ENCODE measurements around the gene RABGAP1L. TPM values are rescaled to one million over a fixed set of nuclear protein-coding genes. Genes with fewer than 3 reads are reported as not detected.

The RABGAP1L gene
- polyA plus RNA-seq, 1 donor (not counting 4 experiments of a cell fraction or from before 2014, with no cell fraction given) = 24.2 TPM

- H3K4me2 ChIP-seq (ENCODE audit: control insufficient read depth, extremely low read depth, insufficient read depth, low read depth, low read length) = no peak overlapping the region
- H3K27ac ChIP-seq (ENCODE audit: control insufficient read depth, insufficient read depth, low read length) = no peak overlapping the region
- FAIRE-seq (no peak), DNase-seq (ENCODE audit: low read depth, low spot score) (no peak)
- H3K36me3 ChIP-seq (ENCODE audit: control insufficient read depth in 2 of 2, extremely low read depth in 1 of 2, insufficient read depth in 2 of 2, low read length in 2 of 2) = no peaks in the 10 kb centered on the region
- dilution Hi-C loops (cut with MboI; ENCODE audit: extremely low pct_ligation_motif_present, low sequenced_read_pairs) = no loop called here
- no peaks in the 10 kb centered on the region for H4K20me1 ChIP-seq (ENCODE audit: control insufficient read depth, extremely low read depth, insufficient read depth, low read length)
- no peaks in the 10 kb centered on the region for H3K79me2 ChIP-seq (ENCODE audit: control insufficient read depth, insufficient read depth, low read length)
- H3K27me3 ChIP-seq (ENCODE audit: control insufficient read depth, extremely low read depth, insufficient read depth, low read length) = no peaks in the 10 kb centered on the region
- H2AFZ ChIP-seq (ENCODE audit: control insufficient read depth, low read length) = no peak overlapping the region
- no peaks in the 10 kb centered on the region for H3K9me1 ChIP-seq (ENCODE audit: control insufficient read depth, extremely low read depth, insufficient read depth, low read length)
- no peak for TF ChIP-seq EZH2 (IDR thresholded peaks at IDR 0.05; ENCODE audit: low read length)
- TF ChIP-seq CTCF (optimal IDR thresholded peaks at IDR 0.05 in 1 of 3, IDR thresholded peaks at IDR 0.05 in 1 of 3, conservative IDR thresholded peaks at IDR 0.05 in 1 of 3; ENCODE audit: extremely low read depth in 1 of 3, insufficient read depth in 2 of 3, low read length in 3 of 3) = no peak
- H3K9ac ChIP-seq (ENCODE audit: control insufficient read depth, extremely low read depth, insufficient read depth, low read length) = no peak overlapping the region
- no peak overlapping the region for H3K4me3 ChIP-seq (ENCODE audit: control insufficient read depth in 2 of 3, extremely low read depth in 1 of 3, insufficient read depth in 2 of 3, low read depth in 1 of 3, low read length in 3 of 3)
- no peaks in the 10 kb centered on the region for H3K9me3 ChIP-seq (ENCODE audit: control insufficient read depth, low read depth, low read length)
- H3K4me1 ChIP-seq (ENCODE audit: control insufficient read depth, extremely low read depth, insufficient read depth, low read length) = no peaks in the 10 kb centered on the region
These were observed 602.0 kb downstream of the RABGAP1L start for GRCh38 chr1:174761335-174761734.

GRCh38 chr1:174761901-174762585 lies 602.7 kb downstream of the RABGAP1L start:
- dilution Hi-C loops (cut with MboI; ENCODE audit: extremely low pct_ligation_motif_present, low sequenced_read_pairs) = no loop called here
- Histone ChIP-seq H3K4me2 (ENCODE audit: control insufficient read depth, extremely low read depth, insufficient read depth, low read depth, low read length) (no peak overlapping the region), H3K79me2 (ENCODE audit: control insufficient read depth, insufficient read depth, low read length) (no peaks in the 10 kb centered on the region), H3K9me3 (ENCODE audit: control insufficient read depth, low read depth, low read length) (no peaks in the 10 kb centered on the region), H3K4me3 (ENCODE audit: control insufficient read depth in 2 of 3, extremely low read depth in 1 of 3, insufficient read depth in 2 of 3, low read depth in 1 of 3, low read length in 3 of 3) (no peak overlapping the region), H3K9ac (ENCODE audit: control insufficient read depth, extremely low read depth, insufficient read depth, low read length) (no peak overlapping the region), H4K20me1 (ENCODE audit: control insufficient read depth, extremely low read depth, insufficient read depth, low read length) (no peaks in the 10 kb centered on the region), H3K36me3 (ENCODE audit: control insufficient read depth in 2 of 2, extremely low read depth in 1 of 2, insufficient read depth in 2 of 2, low read length in 2 of 2) (no peaks in the 10 kb centered on the region), H2AFZ (ENCODE audit: control insufficient read depth, low read length) (no peak overlapping the region), H3K4me1 (ENCODE audit: control insufficient read depth, extremely low read depth, insufficient read depth, low read length) (no peaks in the 10 kb centered on the region), H3K27me3 (ENCODE audit: control insufficient read depth, extremely low read depth, insufficient read depth, low read length) (no peaks in the 10 kb centered on the region), H3K27ac (ENCODE audit: control insufficient read depth, insufficient read depth, low read length) (no peak overlapping the region), H3K9me1 (ENCODE audit: control insufficient read depth, extremely low read depth, insufficient read depth, low read length) (no peaks in the 10 kb centered on the region)
- DNase-seq (ENCODE audit: low read depth, low spot score) = no peak
- no peak for TF ChIP-seq CTCF (optimal IDR thresholded peaks at IDR 0.05 in 1 of 3, IDR thresholded peaks at IDR 0.05 in 1 of 3, conservative IDR thresholded peaks at IDR 0.05 in 1 of 3; ENCODE audit: extremely low read depth in 1 of 3, insufficient read depth in 2 of 3, low read length in 3 of 3)
- TF ChIP-seq EZH2 (IDR thresholded peaks at IDR 0.05; ENCODE audit: low read length) = no peak
- no peak for FAIRE-seq

Measured in keratinocyte (primary cell).